Activated CD4-positive, alpha-beta T cell treated with anti-CD3 and anti-CD28 coated beads, Interleukin-2, amount 50 U/mL, for 1 hour (primary cell): ENCODE measurements around the gene PET100.

ENCODE experiments used
- DNase-seq: peaks from one replicate; pipeline ENCODE4 v3.0.0-alpha.2; 2020

PET100 gene

GRCh38 chr19:7629347-7630054 is at the start of gene PET100, which contains the start of gene XAB2:
TSS of gene PET100 (plus strand) at chr19:7629793. CDS start at chr19:7629834, 41 bp downstream.
TSS of gene XAB2 (minus strand) at chr19:7629545. CDS start at chr19:7629527, 18 bp downstream.
- peak; percentile 93 for DNase-seq

GRCh38 chr19:7582446-7582845 is 47.1 kb upstream of the PET100 start:
- no peak for DNase-seq

GRCh38 chr19:7589822-7590221 is 39.8 kb upstream of the PET100 start:
- no peak for DNase-seq

- no peak for DNase-seq
Observed at GRCh38 chr19:7590256-7590655, 39.3 kb upstream of the PET100 start.

- DNase-seq: peak; percentile 37
Observed at GRCh38 chr19:7595466-7596133, 34.0 kb upstream of the PET100 start, which contains the start of gene CAMSAP3. TSS of gene CAMSAP3 (plus strand) at chr19:7595863. CDS start at chr19:7596003, 140 bp downstream.

- no peak for DNase-seq
Observed at GRCh38 chr19:7596211-7596937, 33.2 kb upstream of the PET100 start.

- no peak for DNase-seq
Observed at GRCh38 chr19:7597689-7598088, 31.9 kb upstream of the PET100 start.

- no peak for DNase-seq
Observed at GRCh38 chr19:7598180-7598579, 31.4 kb upstream of the PET100 start.

GRCh38 chr19:7600721-7601120 is 28.9 kb upstream of the PET100 start:
- DNase-seq: no peak

GRCh38 chr19:7602240-7602934 is 27.2 kb upstream of the PET100 start:
- DNase-seq: no peak

GRCh38 chr19:7602935-7603497 is 26.6 kb upstream of the PET100 start:
- DNase-seq: no peak

GRCh38 chr19:7603919-7604318 is 25.7 kb upstream of the PET100 start:
- DNase-seq: no peak

GRCh38 chr19:7605490-7606222 is 23.9 kb upstream of the PET100 start:
- no peak for DNase-seq

GRCh38 chr19:7606289-7606688 is 23.3 kb upstream of the PET100 start:
- no peak for DNase-seq

GRCh38 chr19:7607212-7607873 is 22.2 kb upstream of the PET100 start:
- DNase-seq: no peak

GRCh38 chr19:7607874-7608560 is 21.6 kb upstream of the PET100 start:
- DNase-seq: no peak

GRCh38 chr19:7610491-7611240 is 18.9 kb upstream of the PET100 start:
- no peak for DNase-seq

GRCh38 chr19:7611541-7612279 is 17.9 kb upstream of the PET100 start:
- DNase-seq: no peak
